Small intestine (tissue), 7 donors: ENCODE results near the gene DEPDC5. TPM values are rescaled to one million over a fixed set of nuclear protein-coding genes. Genes with fewer than 3 reads are reported as not detected.
"Not testable (repeated sequence)": the region's sequence is repeated elsewhere in the genome, so short reads cannot be mapped to it uniquely, and the experiment has no call there.

Experiments
- DNase-seq, 2 donors: peaks; one replicate each; pipeline versions ENCODE4 v3.0.0 to v3.0.0-alpha.2; 2013
- FAIRE-seq: peaks from 2 replicates; lab custom pipeline; 2012; peaks lifted over from hg19 to GRCh38; lab: Jason Lieb, UNC
- H3K27ac ChIP-seq, 3 donors: one replicate each; pipeline ENCODE4 v1.5.1; 2013; ENCODE audit warnings: low read length in 2 of 3, mild to moderate bottlenecking in 2 of 3, control low read depth in 1 of 3, inconsistent platforms in 1 of 3, low read depth in 1 of 3, moderate library complexity in 1 of 3
- H3K27me3 ChIP-seq, 3 donors: one replicate each; pipeline ENCODE4 v1.6.1; 2013; ENCODE audit warnings: low read length in 3 of 3, inconsistent platforms in 1 of 3; ENCODE audit not compliant: control insufficient read depth in 3 of 3, insufficient read depth in 3 of 3
- H3K36me3 ChIP-seq, 3 donors: one replicate each; pipeline ENCODE4 v1.6.1; 2013; ENCODE audit warnings: low read length in 3 of 3, inconsistent platforms in 1 of 3, low read depth in 1 of 3, mild to moderate bottlenecking in 1 of 3, moderate library complexity in 1 of 3; ENCODE audit not compliant: control insufficient read depth in 3 of 3, insufficient read depth in 2 of 3
- H3K4me1 ChIP-seq, 3 donors: one replicate each; pipeline ENCODE4 v1.6.1; 2013; ENCODE audit warnings: low read length in 2 of 3, inconsistent platforms in 1 of 3, low read depth in 1 of 3, mild to moderate bottlenecking in 1 of 3, moderate library complexity in 1 of 3; ENCODE audit not compliant: control insufficient read depth in 3 of 3, insufficient read depth in 2 of 3
- H3K4me3 ChIP-seq, 3 donors: one replicate each; pipeline ENCODE4 v1.5.1; 2013; ENCODE audit warnings: low read length in 3 of 3, control low read depth in 1 of 3, inconsistent platforms in 1 of 3, low read depth in 1 of 3, mild to moderate bottlenecking in 1 of 3, moderate library complexity in 1 of 3
- H3K9me3 ChIP-seq, 2 donors: one replicate each; pipeline ENCODE4 v1.6.1; 2013; ENCODE audit warnings: low read depth in 1 of 2, low read length in 1 of 2; ENCODE audit not compliant: control insufficient read depth in 2 of 2, insufficient read depth in 1 of 2
- WGBS, 3 donors: extraction: QIAGEN DNeasy Blood & Tissue Kit; methylation state at CpG; one replicate each; pipeline ENCODE4 v1.1.7; 2013; 5-methylcytosine and 5-hydroxymethylcytosine counted together
- polyA plus RNA-seq, 4 donors: library from polyadenylated mRNA; stranded (reverse) in 3 of 4; unstranded in 1 of 4; fragments of 200-250 nt in 3 of 4; fragments of 120-200 nt in 1 of 4; gene quantifications; one replicate each; pipeline versions ENCODE4 v1.2.1 to v1.2.3, GENCODE V29; 2013
- donor health status: healthy with polysubstance abuse.
- donor health status: control.
- donor health status: control.
- donor health status: Bipolar disorder and iron deficiency.
- donor health status: healthy.

The DEPDC5 gene
- polyA plus RNA-seq, 4 donors = 11.1 to 15.2 (median 13.2) TPM

- H3K9me3 ChIP-seq = no peaks in the 10 kb centered on the region
- peaks cover 4 to 45% (median 8%) of the 10 kb centered on the region in 3 donors for H3K36me3 ChIP-seq
- H3K27ac ChIP-seq = no peak overlapping the region
- no peaks in the 10 kb centered on the region for H3K4me1 ChIP-seq
- H3K4me3 ChIP-seq = no peak overlapping the region
- H3K27me3 ChIP-seq = no peaks in the 10 kb centered on the region
- WGBS, 3 donors = 59 to 80% (median 65%) methylated on average over 2 of the region's 2 CpGs
- no peak for DNase-seq
- FAIRE-seq = no peak
Measured at GRCh38 chr22:31739795-31740201, 14.0 kb upstream of the DEPDC5 start.

DNA sequence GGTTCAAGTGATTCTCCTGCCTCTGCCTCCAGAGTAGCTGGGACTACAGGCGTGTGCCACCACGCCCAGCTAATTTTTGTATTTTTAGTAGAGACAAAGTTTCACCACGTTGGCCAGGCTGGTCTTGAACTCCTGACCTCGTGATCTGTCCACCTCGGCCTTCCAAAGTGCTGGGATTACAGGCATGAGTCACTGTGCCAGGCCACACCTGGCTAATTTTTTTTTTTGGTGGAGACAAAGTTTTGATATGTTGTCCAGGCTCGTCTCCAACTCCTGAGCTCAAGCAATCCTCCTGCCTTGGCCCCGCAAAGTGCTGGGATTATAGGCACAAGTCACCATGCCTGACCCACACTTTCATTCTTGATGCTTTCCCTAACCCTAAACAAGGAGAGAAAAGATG, 13.5 kb upstream of the DEPDC5 start:
- H3K4me1 ChIP-seq, FAIRE-seq, H3K27ac ChIP-seq, DNase-seq, H3K27me3 ChIP-seq, H3K4me3 ChIP-seq, H3K9me3 ChIP-seq: not testable (repeated sequence)
- WGBS, 3 donors = 59 to 81% (median 62%) methylated on average over 7 of the region's 7 CpGs
- peaks cover 4 to 42% (median 8%) of the 10 kb centered on the region in 3 donors for H3K36me3 ChIP-seq

- 69 to 83% (median 77%) methylated on average over 3 of the region's 3 CpGs for WGBS, 3 donors
- H3K27ac ChIP-seq = no peak overlapping the region
- DNase-seq (no peak), FAIRE-seq (no peak)
- peaks cover 4 to 41% (median 8%) of the 10 kb centered on the region in 3 donors for H3K36me3 ChIP-seq
- no peaks in the 10 kb centered on the region for H3K9me3 ChIP-seq
- H3K4me1 ChIP-seq = no peaks in the 10 kb centered on the region
- no peak overlapping the region for H3K4me3 ChIP-seq
- H3K27me3 ChIP-seq = no peaks in the 10 kb centered on the region
Measured at GRCh38 chr22:31742115-31742514, 11.7 kb upstream of the DEPDC5 start.

- H3K36me3 ChIP-seq = peaks cover 4 to 37% (median 8%) of the 10 kb centered on the region in 3 donors
- H3K4me1 ChIP-seq = peaks cover 0 to 3% (median 0%) of the 10 kb centered on the region in 3 donors
- FAIRE-seq (no peak), DNase-seq (no peak)
- H3K27me3 ChIP-seq = no peaks in the 10 kb centered on the region
- H3K9me3 ChIP-seq = no peaks in the 10 kb centered on the region
- no peak overlapping the region for H3K27ac ChIP-seq
- H3K4me3 ChIP-seq = no peak overlapping the region
- 94 to 96% (median 96%) methylated on average over 2 of the region's 2 CpGs for WGBS, 3 donors
Measured at GRCh38 chr22:31742682-31743081, 11.1 kb upstream of the DEPDC5 start.

DNA sequence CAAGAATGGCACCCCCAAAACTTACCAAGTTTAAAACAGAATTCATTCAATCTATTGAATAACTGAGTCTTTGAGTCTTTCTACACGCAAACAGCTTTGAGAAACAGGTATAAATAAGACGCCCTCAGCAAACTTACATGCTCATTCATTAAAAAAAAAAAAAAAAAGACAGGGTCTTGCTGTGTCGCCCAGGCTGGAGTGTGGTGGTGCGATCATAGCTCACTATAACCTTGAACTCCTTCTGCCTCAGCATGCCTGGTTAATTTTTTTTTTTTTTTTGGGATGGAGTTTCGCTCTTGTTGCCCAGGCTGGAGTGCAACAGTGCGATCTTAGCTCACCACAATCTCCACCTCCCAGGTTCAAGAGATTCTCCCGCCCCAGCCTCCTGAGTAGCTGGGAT, 9.9 kb upstream of the DEPDC5 start:
- peaks cover 0 to 31% (median 5%) of the 10 kb centered on the region in 3 donors for H3K36me3 ChIP-seq
- no peak overlapping the region for H3K4me3 ChIP-seq
- FAIRE-seq (no peak), DNase-seq (no peak)
- H3K9me3 ChIP-seq = no peaks in the 10 kb centered on the region
- H3K27ac ChIP-seq = no peak overlapping the region
- peaks cover 0 to 3% (median 0%) of the 10 kb centered on the region in 3 donors for H3K4me1 ChIP-seq
- 90 to 95% (median 94%) methylated on average over 7 of the region's 7 CpGs for WGBS, 3 donors
- no peaks in the 10 kb centered on the region for H3K27me3 ChIP-seq

DNA sequence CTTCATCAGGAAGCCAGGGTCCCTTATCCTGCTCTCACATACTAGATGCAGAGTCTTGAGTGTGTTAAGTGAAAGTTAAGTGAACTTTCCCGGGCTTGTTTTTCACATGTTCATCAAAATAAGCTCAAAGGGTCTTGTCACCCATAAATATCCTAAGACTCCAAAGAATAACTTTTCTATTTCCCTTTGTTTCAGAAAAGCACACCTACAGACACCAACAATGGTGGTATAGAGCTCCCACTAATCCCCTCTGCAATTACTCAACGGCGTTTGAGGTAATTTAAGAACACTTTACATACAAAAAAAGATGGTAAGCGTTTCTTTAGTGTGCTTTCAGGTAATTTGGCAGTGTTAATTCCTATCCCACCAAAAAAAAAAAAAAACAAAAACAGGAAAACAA, 6.4 kb upstream of the DEPDC5 start:
- Histone ChIP-seq H3K27ac (no peak overlapping the region), H3K4me3 (no peak overlapping the region), H3K36me3 (peaks cover 0 to 14% (median 0%) of the 10 kb centered on the region in 3 donors), H3K9me3 (no peaks in the 10 kb centered on the region), H3K27me3 (no peaks in the 10 kb centered on the region), H3K4me1 (peaks cover 0 to 6% (median 3%) of the 10 kb centered on the region in 3 donors)
- no peak for DNase-seq
- FAIRE-seq = no peak
- 75 to 79% (median 76%) methylated on average over 4 of the region's 4 CpGs for WGBS, 3 donors

GRCh38 chr22:31748490-31748889, 5.3 kb upstream of the DEPDC5 start:
- peak in 1 of 2 donors; percentile 23 for DNase-seq
- WGBS, 3 donors = 18 to 22% (median 21%) methylated on average over 2 of the region's 2 CpGs
- Histone ChIP-seq H3K27ac (peak overlapping the region in 1 of 3 donors; percentile 6), H3K4me3 (peak overlapping the region in 2 of 3 donors; percentile 85 to 88), H3K9me3 (no peaks in the 10 kb centered on the region), H3K36me3 (peaks cover 0 to 10% (median 0%) of the 10 kb centered on the region in 3 donors), H3K27me3 (no peaks in the 10 kb centered on the region), H3K4me1 (peaks cover 0 to 17% (median 5%) of the 10 kb centered on the region in 3 donors)
- FAIRE-seq = no peak

DNA sequence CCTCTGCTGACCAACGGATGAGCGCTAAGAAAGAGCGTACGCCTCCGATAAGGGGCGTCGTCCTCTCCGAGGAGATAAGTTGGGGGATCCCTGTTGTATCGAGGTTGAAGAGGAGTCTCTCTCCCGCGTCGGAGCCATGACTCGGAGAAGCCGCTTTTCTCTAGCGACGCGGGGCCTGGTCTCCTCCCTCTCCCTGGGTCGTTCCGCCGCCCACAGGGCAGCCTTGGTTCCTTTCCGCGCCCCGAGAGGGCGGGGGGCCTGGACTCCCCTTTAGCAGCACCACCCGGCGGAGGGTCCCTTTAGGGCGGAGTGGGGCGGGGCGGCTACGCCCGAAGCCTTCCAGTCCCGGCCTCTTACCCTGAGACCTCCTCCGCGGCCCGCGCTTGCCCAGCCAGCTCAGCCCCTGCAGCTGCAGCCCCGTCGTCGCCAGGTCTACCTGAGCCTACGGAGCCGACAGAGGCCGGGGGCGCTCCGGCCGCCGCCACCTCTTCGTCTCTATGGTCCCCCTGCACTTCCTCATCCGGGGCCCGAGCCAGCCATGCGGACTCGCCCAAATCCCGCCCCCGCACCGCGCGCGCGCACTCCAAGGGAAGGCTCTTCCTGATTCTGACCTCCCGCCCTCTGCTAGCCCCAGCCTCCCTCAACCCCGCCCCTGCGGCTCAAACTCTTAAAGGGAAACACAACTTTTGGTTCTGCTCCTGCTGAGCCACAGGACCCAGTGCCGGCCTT, 4.0 kb upstream of the DEPDC5 start, which contains the start of gene PRR14L:
Gene PRR14L (minus strand): TSS at position 497 of the 729 bp plus-strand sequence. CDS start 11,272 bp downstream, outside the sequence.
- H3K27me3 ChIP-seq = no peaks in the 10 kb centered on the region
- H3K9me3 ChIP-seq = no peaks in the 10 kb centered on the region
- H3K4me3 ChIP-seq = peak within 1 kb of the TSS; percentile 82 to 88 (median 85)
- WGBS, 3 donors = 0 to 1% (median 1%) methylated on average over 36 to 62 of the region's 62 CpGs
- peaks cover 2 to 19% (median 5%) of the 10 kb centered on the region in 3 donors for H3K4me1 ChIP-seq
- FAIRE-seq (no peak), DNase-seq (peak; percentile 99)
- peaks cover 0 to 10% (median 0%) of the 10 kb centered on the region in 3 donors for H3K36me3 ChIP-seq
- peak within 1 kb of the TSS; percentile 59 to 91 (median 86) for H3K27ac ChIP-seq
